ENCODE measurements around the gene CPVL.

DNA sequence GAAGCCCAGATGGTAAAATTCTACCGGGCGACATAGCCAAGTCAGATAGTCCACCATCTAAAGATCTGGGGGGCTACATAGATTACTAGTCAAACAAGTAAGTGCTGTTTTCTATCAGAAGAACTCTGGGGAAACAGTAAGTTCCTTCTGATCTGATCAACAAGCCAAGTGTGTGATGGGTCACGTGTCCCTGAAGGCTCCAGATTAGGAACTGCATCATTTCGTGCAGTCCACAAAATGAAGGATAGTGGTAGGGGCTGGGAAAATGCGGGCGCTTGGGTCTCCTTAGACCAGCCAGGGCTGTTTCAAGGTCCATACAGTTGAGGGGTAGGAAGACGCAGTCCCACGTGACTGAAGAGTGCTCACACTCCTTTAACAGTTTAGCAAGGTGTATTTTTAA lies 46.5 kb upstream of the CPVL start:
- TF ChIP-seq, protein P1, sequence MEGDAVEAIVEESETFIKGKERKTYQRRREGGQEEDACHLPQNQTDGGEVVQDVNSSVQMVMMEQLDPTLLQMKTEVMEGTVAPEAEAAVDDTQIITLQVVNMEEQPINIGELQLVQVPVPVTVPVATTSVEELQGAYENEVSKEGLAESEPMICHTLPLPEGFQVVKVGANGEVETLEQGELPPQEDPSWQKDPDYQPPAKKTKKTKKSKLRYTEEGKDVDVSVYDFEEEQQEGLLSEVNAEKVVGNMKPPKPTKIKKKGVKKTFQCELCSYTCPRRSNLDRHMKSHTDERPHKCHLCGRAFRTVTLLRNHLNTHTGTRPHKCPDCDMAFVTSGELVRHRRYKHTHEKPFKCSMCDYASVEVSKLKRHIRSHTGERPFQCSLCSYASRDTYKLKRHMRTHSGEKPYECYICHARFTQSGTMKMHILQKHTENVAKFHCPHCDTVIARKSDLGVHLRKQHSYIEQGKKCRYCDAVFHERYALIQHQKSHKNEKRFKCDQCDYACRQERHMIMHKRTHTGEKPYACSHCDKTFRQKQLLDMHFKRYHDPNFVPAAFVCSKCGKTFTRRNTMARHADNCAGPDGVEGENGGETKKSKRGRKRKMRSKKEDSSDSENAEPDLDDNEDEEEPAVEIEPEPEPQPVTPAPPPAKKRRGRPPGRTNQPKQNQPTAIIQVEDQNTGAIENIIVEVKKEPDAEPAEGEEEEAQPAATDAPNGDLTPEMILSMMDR (IDR thresholded peaks at IDR 0.05; ENCODE audit: borderline replicate concordance, extremely low read depth, low read length, poor library complexity, severe bottlenecking): no peak
- TF ChIP-seq EZH2 (IDR thresholded peaks at IDR 0.05; ENCODE audit: borderline replicate concordance, low read depth, low read length, severe bottlenecking): no peak
